Lower leg skin (tissue), 4 donors: ENCODE data around the gene SLC37A1. TPM values are rescaled to one million over a fixed set of nuclear protein-coding genes. Genes with fewer than 3 reads are reported as not detected.

Experiments used
- DNase-seq, 2 donors: peaks; one replicate each; pipeline ENCODE4 v3.0.0-alpha.2; 2019; ENCODE audit warnings: low spot score in 2 of 2
- H3K4me3 ChIP-seq: fragments of 200-600 bp; sonication (generic); 2 replicates; pipeline ENCODE4 v1.5.1; 2017; ENCODE audit warnings: mild to moderate bottlenecking, low read depth; ENCODE audit not compliant: poor library complexity, severe bottlenecking
- POLR2A ChIP-seq, 2 donors: fragments of 450-650 bp; IDR thresholded peaks; one replicate each; pipeline ENCODE4 v1.6.1; 2016 to 2017; ENCODE audit warnings: antibody characterized with exemption in 2 of 2, mild to moderate bottlenecking in 1 of 2, moderate library complexity in 1 of 2
- WGBS, 2 donors: methylation state at CpG; one replicate each; pipeline ENCODE4 v1.1.5; 2018; 5-methylcytosine and 5-hydroxymethylcytosine counted together
- intact Hi-C: fragments of 100-400 bp; cut with DNase I; formaldehyde crosslinking; loops from one replicate; pipeline ENCODE4 v1.15.0; 2023; ENCODE audit warnings: low total_unique reads
- total RNA-seq, 4 donors: library from RNA; depleted of rRNA; stranded (reverse); fragments of >200 nt; gene quantifications; one replicate each; pipeline ENCODE4 v1.1.0, GENCODE V29; 2016
- TF ChIP-seq, protein P1 (sequence below), 3 donors: fragments of 450-650 bp; IDR thresholded peaks; one replicate each; pipeline ENCODE4 v1.5.1; 2016; ENCODE audit warnings: antibody characterized with exemption in 3 of 3, mild to moderate bottlenecking in 3 of 3, moderate library complexity in 2 of 3

Gene SLC37A1
- total RNA-seq, 4 donors from 2014 or later = 7.4 to 19.2 (median 16.9) TPM

GRCh38 chr21:42544544-42544943 lies 30.9 kb downstream of the SLC37A1 start:
- TF ChIP-seq POLR2A (IDR thresholded peaks at IDR 0.05) = no peak
- TF ChIP-seq, protein P1, sequence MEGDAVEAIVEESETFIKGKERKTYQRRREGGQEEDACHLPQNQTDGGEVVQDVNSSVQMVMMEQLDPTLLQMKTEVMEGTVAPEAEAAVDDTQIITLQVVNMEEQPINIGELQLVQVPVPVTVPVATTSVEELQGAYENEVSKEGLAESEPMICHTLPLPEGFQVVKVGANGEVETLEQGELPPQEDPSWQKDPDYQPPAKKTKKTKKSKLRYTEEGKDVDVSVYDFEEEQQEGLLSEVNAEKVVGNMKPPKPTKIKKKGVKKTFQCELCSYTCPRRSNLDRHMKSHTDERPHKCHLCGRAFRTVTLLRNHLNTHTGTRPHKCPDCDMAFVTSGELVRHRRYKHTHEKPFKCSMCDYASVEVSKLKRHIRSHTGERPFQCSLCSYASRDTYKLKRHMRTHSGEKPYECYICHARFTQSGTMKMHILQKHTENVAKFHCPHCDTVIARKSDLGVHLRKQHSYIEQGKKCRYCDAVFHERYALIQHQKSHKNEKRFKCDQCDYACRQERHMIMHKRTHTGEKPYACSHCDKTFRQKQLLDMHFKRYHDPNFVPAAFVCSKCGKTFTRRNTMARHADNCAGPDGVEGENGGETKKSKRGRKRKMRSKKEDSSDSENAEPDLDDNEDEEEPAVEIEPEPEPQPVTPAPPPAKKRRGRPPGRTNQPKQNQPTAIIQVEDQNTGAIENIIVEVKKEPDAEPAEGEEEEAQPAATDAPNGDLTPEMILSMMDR (IDR thresholded peaks at IDR 0.05) = no peak
- H3K4me3 ChIP-seq = no peak overlapping the region
- 84 to 91% methylated on average over 8 of the region's 8 CpGs for WGBS, 2 donors
- no peak for DNase-seq
- intact Hi-C loops = no loop called here

DNA sequence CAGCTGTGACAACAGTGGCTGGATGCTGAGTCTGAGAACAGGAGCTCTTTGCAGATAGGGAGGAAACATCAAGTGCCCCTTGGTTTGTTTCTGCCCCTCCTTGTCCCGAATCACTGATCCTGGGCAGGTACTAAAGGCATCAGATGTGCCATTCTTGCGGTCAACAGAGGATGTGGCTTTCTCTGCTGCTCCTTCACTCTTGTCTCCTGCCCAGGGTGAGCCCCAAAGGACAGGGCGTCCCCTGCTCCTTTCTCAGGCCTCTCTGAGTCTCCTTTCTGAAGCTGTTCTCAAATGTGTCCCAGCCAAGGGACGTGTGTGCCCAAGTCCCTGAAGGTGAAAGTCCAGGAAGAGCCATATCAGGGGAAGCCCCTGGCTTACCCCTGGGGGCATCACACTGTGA lies 31.7 kb downstream of the SLC37A1 start:
- intact Hi-C loops = no loop called here
- TF ChIP-seq, protein P1 (IDR thresholded peaks at IDR 0.05) = no peak
- no peak for TF ChIP-seq POLR2A (IDR thresholded peaks at IDR 0.05)
- 97 to 98% methylated on average over 4 of the region's 4 CpGs for WGBS, 2 donors

DNA sequence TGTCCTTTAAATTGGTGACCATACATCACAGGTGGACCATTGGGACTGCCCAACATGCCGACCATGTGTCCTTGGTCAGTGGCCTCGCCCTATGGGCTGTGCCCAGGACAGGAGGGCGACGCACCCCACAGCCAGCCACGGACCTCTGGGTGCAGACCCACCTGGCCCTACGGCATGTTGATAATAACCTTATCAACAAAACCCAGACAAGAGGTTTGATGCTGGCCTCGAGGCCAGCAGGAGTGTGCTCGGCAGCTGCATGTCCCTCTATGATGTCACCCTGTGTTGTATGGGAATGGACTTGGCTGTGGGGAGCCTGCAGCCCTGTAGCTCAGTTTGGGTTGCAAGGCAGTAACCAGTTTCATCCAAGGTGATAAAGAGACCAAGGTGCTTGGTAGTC lies 32.1 kb downstream of the SLC37A1 start:
- intact Hi-C loops = no loop called here
- no peak for DNase-seq
- 87% methylated on average over 8 of the region's 8 CpGs; no CpG with 5 or more reads in 1 of the 2 donors for WGBS, 2 donors

More for the DNA sequence above, 31.7 kb downstream of the SLC37A1 start:
- H3K4me3 ChIP-seq = no peak overlapping the region
- DNase-seq = no peak

DNA sequence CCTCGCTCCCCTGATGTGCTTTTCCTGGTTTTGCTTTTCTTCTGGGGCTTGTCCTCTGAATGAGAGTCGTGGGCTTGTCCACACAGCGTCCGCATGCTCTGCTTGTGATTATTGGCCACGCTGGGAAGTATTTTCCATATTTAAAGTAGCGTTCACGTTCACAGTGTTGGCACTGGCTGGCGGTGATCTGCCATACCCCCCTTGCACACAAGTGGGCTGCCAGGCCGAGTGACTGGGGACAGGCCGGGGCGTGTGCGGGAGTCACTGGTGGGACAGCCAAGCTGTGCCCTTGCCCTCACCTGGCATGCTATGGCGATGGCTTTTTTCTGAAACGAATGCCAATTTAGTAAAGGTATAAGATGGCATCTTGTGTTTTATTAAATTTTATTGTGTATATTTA lies 32.8 kb downstream of the SLC37A1 start:
- no peak for DNase-seq
- intact Hi-C loops = no loop called here
- WGBS, 2 donors = 91% methylated on average over 14 of the region's 14 CpGs
- TF ChIP-seq, protein P1 (IDR thresholded peaks at IDR 0.05) = no peak
- TF ChIP-seq POLR2A (IDR thresholded peaks at IDR 0.05) = no peak
- no peak overlapping the region for H3K4me3 ChIP-seq

More for the DNA sequence above, 32.1 kb downstream of the SLC37A1 start:
- no peak for TF ChIP-seq POLR2A (IDR thresholded peaks at IDR 0.05)
- TF ChIP-seq, protein P1 (IDR thresholded peaks at IDR 0.05) = no peak
- no peak overlapping the region for H3K4me3 ChIP-seq

- intact Hi-C loops = no loop called here
- no peak overlapping the region for H3K4me3 ChIP-seq
- TF ChIP-seq, protein P1 (IDR thresholded peaks at IDR 0.05) = no peak
- no peak for TF ChIP-seq POLR2A (IDR thresholded peaks at IDR 0.05)
- DNase-seq = no peak
- WGBS, 2 donors = 82 to 91% methylated on average over 27 of the region's 27 CpGs
These were observed 33.6 kb downstream of the SLC37A1 start for GRCh38 chr21:42547001-42547905.
